A549 (cell line): Measurements from ENCODE around the gene AHNAK2. TPM values are rescaled to one million over a fixed set of nuclear protein-coding genes. Genes with fewer than 3 reads are reported as not detected.

Source experiments
- ATAC-seq, 2 experiments: fragments of 200-7000 bp in 1 of 2; fragments of >200 bp in 1 of 2; cut with Nextera tagmentation in 1 of 2; cut with Tn5 transposase in 1 of 2; 3 replicates each; pipeline versions ENCODE4 v1.8.0 to v1.9.1; 2018 to 2020; ENCODE audit warnings: mild to moderate bottlenecking in 1 of 2, moderate library complexity in 1 of 2
- CTCF ChIA-PET: fragments of 300-600 bp; sonication (Branson Sonifier 250); formaldehyde crosslinking; extraction: SDS; loops from one replicate; lab custom pipeline; 2021; ENCODE audit warnings: antibody characterized with exemption, inconsistent platforms; lab: Yijun Ruan, JAX
- POLR2A ChIA-PET: fragments of 350-600 bp; formaldehyde crosslinking; extraction: SDS; loops from one replicate; lab custom pipeline; 2021; ENCODE audit warnings: antibody characterized with exemption, inconsistent platforms; lab: Yijun Ruan, JAX
- DNase-seq, 2 experiments: peaks; one replicate each; pipeline versions ENCODE4 v3.0.0 to v3.0.0-alpha.2; 2011 to 2016; ENCODE audit warnings: low read depth in 1 of 2, low spot score in 1 of 2
- FAIRE-seq: peaks from 2 replicates; lab custom pipeline; 2011; peaks lifted over from hg19 to GRCh38; lab: Jason Lieb, UNC
- H3K27ac ChIP-seq, 2 experiments: fragments of >200 bp; sonication (Bioruptor Twin); formaldehyde crosslinking; 3 replicates each; pipeline ENCODE4 v1.5.1; 2016 to 2017
- H3K4me1 ChIP-seq: fragments of >200 bp; sonication (Bioruptor Twin); formaldehyde crosslinking; 3 replicates; pipeline ENCODE4 v1.6.1; 2016
- H3K4me2 ChIP-seq: fragments of >200 bp; sonication (Bioruptor Twin); formaldehyde crosslinking; 3 replicates; pipeline ENCODE4 v1.6.1; 2016
- H3K4me3 ChIP-seq: fragments of >200 bp; sonication (Bioruptor Twin); formaldehyde crosslinking; 3 replicates; pipeline ENCODE4 v1.5.1; 2016
- H3K9me3 ChIP-seq: fragments of >200 bp; sonication (Bioruptor Twin); formaldehyde crosslinking; 3 replicates; pipeline ENCODE4 v1.6.1; 2016
- ATOH8 ChIP-seq: fragments of 250-450 bp; sonication (Bioruptor Pico); IDR thresholded peaks from 2 replicates; pipeline ENCODE4 v1.5.0; 2020; ENCODE audit warnings: low read depth, mild to moderate bottlenecking, moderate library complexity
- BCL3 ChIP-seq: fragments of >200 bp; sonication (Bioruptor Twin); formaldehyde crosslinking; IDR thresholded peaks from 3 replicates; pipeline ENCODE4 v1.6.1; 2016
- CBX2 ChIP-seq: fragments of 200-600 bp; sonication (generic); IDR thresholded peaks from 2 replicates; pipeline ENCODE4 v1.6.1; 2016; ENCODE audit warnings: low read depth, mild to moderate bottlenecking, borderline replicate concordance
- CTCF ChIP-seq: fragments of >200 bp; sonication (Bioruptor Twin); formaldehyde crosslinking; IDR thresholded peaks from 3 replicates; pipeline ENCODE4 v1.5.1; 2016
- E2F6 ChIP-seq: IDR thresholded peaks from 2 replicates; pipeline ENCODE4 v1.6.1; 2012; ENCODE audit warnings: low read depth, borderline replicate concordance
- EHMT2 ChIP-seq: fragments of 200-600 bp; sonication (generic); IDR thresholded peaks from 2 replicates; pipeline ENCODE4 v1.6.1; 2016; ENCODE audit warnings: antibody characterized with exemption, low read depth, mild to moderate bottlenecking, moderate library complexity
- FOSB ChIP-seq: fragments of 250-450 bp; sonication (Bioruptor Pico); IDR thresholded peaks from 2 replicates; pipeline ENCODE4 v1.5.0; 2020; ENCODE audit warnings: mild to moderate bottlenecking, moderate library complexity
- FOXS1 ChIP-seq: fragments of 250-450 bp; sonication (Bioruptor Pico); IDR thresholded peaks from 2 replicates; pipeline ENCODE4 v1.5.0; 2020; ENCODE audit warnings: mild to moderate bottlenecking, moderate library complexity
- HEYL ChIP-seq: fragments of 250-450 bp; sonication (Bioruptor Pico); IDR thresholded peaks from 2 replicates; pipeline ENCODE4 v1.8.0; 2021; ENCODE audit warnings: mild to moderate bottlenecking, moderate library complexity
- HOXA7 ChIP-seq: fragments of 250-450 bp; sonication (Bioruptor Pico); IDR thresholded peaks from 2 replicates; pipeline ENCODE4 v1.5.0; 2020; ENCODE audit warnings: mild to moderate bottlenecking, moderate library complexity
- HOXB13 ChIP-seq: fragments of 250-450 bp; sonication (Bioruptor Pico); IDR thresholded peaks from 2 replicates; pipeline ENCODE4 v1.5.0; 2020; ENCODE audit warnings: low read depth, mild to moderate bottlenecking, moderate library complexity
- HOXB5 ChIP-seq: fragments of 250-450 bp; sonication (Bioruptor Pico); IDR thresholded peaks from 2 replicates; pipeline ENCODE4 v1.5.0; 2020; ENCODE audit warnings: mild to moderate bottlenecking, moderate library complexity
- JUN ChIP-seq, 2 experiments: fragments of >200 bp; sonication (Bioruptor Twin); formaldehyde crosslinking; IDR thresholded peaks; 2 replicates in 1 of 2; 3 replicates in 1 of 2; pipeline ENCODE4 v1.6.1; 2016 to 2017
- MAX ChIP-seq: IDR thresholded peaks from 2 replicates; pipeline ENCODE4 v1.6.1; 2012
- MAZ ChIP-seq: fragments of 150-350 bp; IDR thresholded peaks from 2 replicates; pipeline ENCODE4 v1.6.1; 2014; ENCODE audit warnings: antibody characterized with exemption, low read depth, low read length, borderline replicate concordance
- MYC ChIP-seq: IDR thresholded peaks from 2 replicates; pipeline ENCODE4 v1.6.1; 2012; ENCODE audit warnings: mild to moderate bottlenecking, inconsistent platforms, low read length, improper control_type of control experiment, borderline replicate concordance
- PBX3 ChIP-seq: IDR thresholded peaks from 2 replicates; pipeline ENCODE4 v1.6.1; 2012
- PHF8 ChIP-seq: fragments of 200-600 bp; sonication (generic); IDR thresholded peaks from 2 replicates; pipeline ENCODE4 v1.6.1; 2016; ENCODE audit warnings: low read depth, mild to moderate bottlenecking, antibody characterized with exemption, moderate library complexity, borderline replicate concordance
- POLR2A ChIP-seq: IDR thresholded peaks from 2 replicates; pipeline ENCODE4 v1.6.1; 2012; ENCODE audit warnings: mild to moderate bottlenecking, low read length
- RAD21 ChIP-seq, 2 experiments: fragments of >200 bp in 1 of 2; sonication (Bioruptor Twin) in 1 of 2; formaldehyde crosslinking in 1 of 2; IDR thresholded peaks in 1 of 2; conservative IDR thresholded peaks in 1 of 2; 2 replicates in 1 of 2; 3 replicates in 1 of 2; pipeline ENCODE4 v1.6.1; 2012 to 2018; ENCODE audit warnings: inconsistent platforms in 1 of 2
- RCOR1 ChIP-seq: fragments of 150-350 bp; IDR thresholded peaks from 2 replicates; pipeline ENCODE4 v1.6.1; 2014; ENCODE audit warnings: antibody characterized with exemption, low read length, low read depth
- RFX5 ChIP-seq: fragments of 450-650 bp; IDR thresholded peaks from 2 replicates; pipeline ENCODE4 v1.7.1; 2014; ENCODE audit warnings: antibody characterized with exemption, mild to moderate bottlenecking, moderate library complexity
- RNF2 ChIP-seq: fragments of 200-600 bp; sonication (generic); IDR thresholded peaks from 2 replicates; pipeline ENCODE4 v1.6.1; 2016; ENCODE audit warnings: low read depth, mild to moderate bottlenecking, antibody characterized with exemption, moderate library complexity, borderline replicate concordance
- TFCP2L1 ChIP-seq: fragments of 250-450 bp; sonication (Bioruptor Pico); IDR thresholded peaks from 2 replicates; pipeline ENCODE4 v1.5.0; 2021; ENCODE audit warnings: mild to moderate bottlenecking
- TP53 ChIP-seq: fragments of 250-450 bp; sonication (Bioruptor Pico); IDR thresholded peaks from 2 replicates; pipeline ENCODE4 v1.5.0; 2021; ENCODE audit warnings: mild to moderate bottlenecking, moderate library complexity
- WGBS: methylation state at CpG from one replicate; pipeline ENCODE4 v1.1.6; 2017; ENCODE audit errors: missing lambda C conversion rate; 5-methylcytosine and 5-hydroxymethylcytosine counted together
- polyA plus RNA-seq, 4 experiments: library from polyadenylated mRNA; depleted of rRNA in 3 of 4; stranded (reverse); fragments of >200 nt; fragmentation: RNase III in 1 of 4; extraction: RNeasy Plus Mini Kit Qiagen cat#74134 plus additional on column Dnase treatment in 1 of 4; gene quantifications; 2 replicates in 3 of 4; 3 replicates in 1 of 4; pipeline ENCODE4 v1.2.3, GENCODE V29; 2011 to 2017

Gene AHNAK2
- polyA plus RNA-seq, 2 of the 4 experiments (the other 2 are of a cell fraction) = 43.3 to 43.7 TPM

GRCh38 chr14:105021656-105022275 lies 43.6 kb upstream of the AHNAK2 start:
- TF ChIP-seq HOXB5 (CRISPR knock-in tag) = 0 out of 2 replicates have a peak, but pooled peaks have one; percentile 13
- no peak for TF ChIP-seq CBX2
- no peak; the same call in 1 of the 2 replicates for TF ChIP-seq PBX3
- TF ChIP-seq RCOR1 = no peak
- peak; percentile 29 for TF ChIP-seq POLR2A
- TF ChIP-seq MAZ = no peak
- 0 out of 2 replicates have a peak, but pooled peaks have one; percentile 41 for TF ChIP-seq HOXB13 (CRISPR knock-in tag)
- TF ChIP-seq RAD21 (conservative IDR thresholded peaks at IDR 0.05 in 1 of 2, IDR thresholded peaks at IDR 0.05 in 1 of 2) = no peak
- 0 out of 3 replicates have a peak, but pooled peaks have one; percentile 39 for TF ChIP-seq BCL3
- peak; percentile 84; the same call in 1 of the 2 replicates for TF ChIP-seq HOXA7 (CRISPR knock-in tag)
- TF ChIP-seq TFCP2L1 (CRISPR knock-in tag) = peak; percentile 14; the same call in 1 of the 2 replicates
- TF ChIP-seq EHMT2 = no peak
- no peak for TF ChIP-seq RFX5
- no peak; the same call in 1 of the 2 replicates for TF ChIP-seq MYC
- peak; percentile 75; the same call in 1 of the 2 replicates for TF ChIP-seq ATOH8
- TF ChIP-seq HEYL = no peak
- TF ChIP-seq FOXS1 = no peak
- no peak for TF ChIP-seq RNF2
- 0 out of 2 replicates have a peak, but pooled peaks have one; percentile 72 for TF ChIP-seq PHF8
- peak; percentile 93 for TF ChIP-seq FOSB (CRISPR knock-in tag)
- TF ChIP-seq MAX = peak; percentile 20; the same call in 1 of the 2 replicates
- TF ChIP-seq CTCF = peak; percentile 27; the same call in 2 of the 3 replicates
- TF ChIP-seq JUN (IDR thresholded peaks at IDR 0.05) = peak; percentile 23 to 52; a peak in 4 of 5 replicates
- TF ChIP-seq E2F6 = no peak
- 0 out of 2 replicates have a peak, but pooled peaks have one; percentile 61 for TF ChIP-seq TP53 (CRISPR knock-in tag)
- H3K4me3 ChIP-seq = peak overlapping the region; percentile 81
- H3K9me3 ChIP-seq = no peaks in the 10 kb centered on the region
- peak in 1 of 2 experiments; percentile 13; a peak in 3 of 6 replicates for ATAC-seq
- peak overlapping the region; percentile 93 to 97 for H3K27ac ChIP-seq
- peak; percentile 76 to 84 for DNase-seq
- ChIA-PET CTCF (interaction anchor here (4.6 to 28.5 kb wide), 3 partner anchors 10 to 47 kb away, joined by 31 to 509 read pairs (median 68); no protein-coding TSS in a partner anchor), POLR2A (interaction anchor here (0.7 to 7.0 kb wide), 10 partner anchors 9 to 65 kb away, joined by 3 to 76 read pairs (median 7); partner anchors contain the start of genes AHNAK2 and CLBA1)
- 13% methylated on average over 20 of the region's 20 CpGs for WGBS
- peaks cover 68% of the 10 kb centered on the region for H3K4me1 ChIP-seq
- FAIRE-seq = no peak
- H3K4me2 ChIP-seq = peak overlapping the region; percentile 81
